T-helper 2 cell treated with Interferon-gamma antibody and Interleukin-4, amounts not matched to agents 5 μg/mL and 100 μg/mL, for 36 hours (primary cell): ENCODE measurements around the gene SLC43A1.

Source experiments
- DNase-seq: peaks from one replicate; pipeline ENCODE4 v3.0.0; 2021; ENCODE audit warnings: low spot score
- H3K27ac Mint-ChIP-seq: one replicate; pipeline ENCODE4 v1.8.0; 2021; ENCODE audit warnings: mild to moderate bottlenecking, mixed read lengths
- H3K27me3 Mint-ChIP-seq: one replicate; pipeline ENCODE4 v1.8.0; 2021; ENCODE audit warnings: low read depth, mixed read lengths
- H3K36me3 Mint-ChIP-seq: one replicate; pipeline ENCODE4 v1.8.0; 2021; ENCODE audit warnings: low read depth, mixed read lengths
- H3K4me1 Mint-ChIP-seq: one replicate; pipeline ENCODE4 v1.8.0; 2021; ENCODE audit warnings: low read depth, mixed read lengths
- H3K4me3 Mint-ChIP-seq: one replicate; pipeline ENCODE4 v1.8.0; 2022; ENCODE audit warnings: mild to moderate bottlenecking, moderate library complexity, mixed read lengths
- H3K9me3 Mint-ChIP-seq: one replicate; pipeline ENCODE4 v1.8.0; 2021; ENCODE audit warnings: mixed read lengths

The SLC43A1 gene

GRCh38 chr11:57515332-57516060 lies at the start of gene SLC43A1:
Gene SLC43A1, minus strand, starts transcription at chr11:57515702. Its CDS starts 1,591 bp downstream, at chr11:57514111.
- Mint-ChIP-seq H3K27me3 (no peaks in the 10 kb centered on the region), H3K36me3 (peaks cover 10% of the 10 kb centered on the region)
- DNase-seq = peak; percentile 46

GRCh38 chr11:57562596-57562995 lies 47.1 kb upstream of the SLC43A1 start:
- peaks cover 60% of the 10 kb centered on the region for H3K36me3 Mint-ChIP-seq
- H3K4me1 Mint-ChIP-seq = peaks cover 29% of the 10 kb centered on the region

More at GRCh38 chr11:57515332-57516060, at the start of gene SLC43A1:
- Mint-ChIP-seq H3K4me3 (peak within 1 kb of the TSS; percentile 99), H3K9me3 (no peaks in the 10 kb centered on the region), H3K4me1 (peaks cover 25% of the 10 kb centered on the region), H3K27ac (peak within 1 kb of the TSS; percentile 92)

GRCh38 chr11:57560146-57560545 lies 44.6 kb upstream of the SLC43A1 start:
- DNase-seq = no peak
- peaks cover 67% of the 10 kb centered on the region for H3K36me3 Mint-ChIP-seq
- H3K4me3 Mint-ChIP-seq = no peak overlapping the region
- H3K4me1 Mint-ChIP-seq = peaks cover 27% of the 10 kb centered on the region
- no peak overlapping the region for H3K27ac Mint-ChIP-seq
- no peaks in the 10 kb centered on the region for H3K27me3 Mint-ChIP-seq
- H3K9me3 Mint-ChIP-seq = no peaks in the 10 kb centered on the region

More at GRCh38 chr11:57562596-57562995, 47.1 kb upstream of the SLC43A1 start:
- Mint-ChIP-seq H3K27ac (peak overlapping the region; percentile 72), H3K27me3 (no peaks in the 10 kb centered on the region), H3K9me3 (no peaks in the 10 kb centered on the region), H3K4me3 (no peak overlapping the region)
- DNase-seq = no peak

- H3K9me3 Mint-ChIP-seq = no peaks in the 10 kb centered on the region
- DNase-seq = no peak
- H3K27ac Mint-ChIP-seq = no peak overlapping the region
- no peak overlapping the region for H3K4me3 Mint-ChIP-seq
- H3K27me3 Mint-ChIP-seq = no peaks in the 10 kb centered on the region
- peaks cover 9% of the 10 kb centered on the region for H3K4me1 Mint-ChIP-seq
- H3K36me3 Mint-ChIP-seq = peaks cover 72% of the 10 kb centered on the region
Measured at GRCh38 chr11:57556041-57556440, 40.5 kb upstream of the SLC43A1 start.

GRCh38 chr11:57555393-57555792 lies 39.9 kb upstream of the SLC43A1 start:
- no peak for DNase-seq
- Mint-ChIP-seq H3K27me3 (no peaks in the 10 kb centered on the region), H3K4me1 (peaks cover 8% of the 10 kb centered on the region), H3K36me3 (peaks cover 75% of the 10 kb centered on the region), H3K9me3 (no peaks in the 10 kb centered on the region), H3K27ac (peak overlapping the region; percentile 36), H3K4me3 (peak overlapping the region; percentile 8)

- Mint-ChIP-seq H3K4me3 (no peak overlapping the region), H3K27me3 (no peaks in the 10 kb centered on the region), H3K27ac (no peak overlapping the region), H3K36me3 (peaks cover 68% of the 10 kb centered on the region), H3K4me1 (peaks cover 10% of the 10 kb centered on the region), H3K9me3 (no peaks in the 10 kb centered on the region)
- DNase-seq = no peak
Measured at GRCh38 chr11:57552479-57552878, 37.0 kb upstream of the SLC43A1 start.

GRCh38 chr11:57551941-57552340 lies 36.4 kb upstream of the SLC43A1 start:
- Mint-ChIP-seq H3K4me3 (no peak overlapping the region), H3K9me3 (no peaks in the 10 kb centered on the region), H3K36me3 (peaks cover 70% of the 10 kb centered on the region), H3K4me1 (peaks cover 10% of the 10 kb centered on the region), H3K27ac (no peak overlapping the region), H3K27me3 (no peaks in the 10 kb centered on the region)
- no peak for DNase-seq

- H3K27ac Mint-ChIP-seq = no peak overlapping the region
- H3K36me3 Mint-ChIP-seq = peaks cover 57% of the 10 kb centered on the region
Measured at GRCh38 chr11:57549983-57550382, 34.5 kb upstream of the SLC43A1 start.

GRCh38 chr11:57547854-57548377 lies 32.4 kb upstream of the SLC43A1 start:
- H3K4me1 Mint-ChIP-seq = peaks cover 2% of the 10 kb centered on the region
- H3K27ac Mint-ChIP-seq = peak overlapping the region; percentile 41
- no peak for DNase-seq
- no peak overlapping the region for H3K4me3 Mint-ChIP-seq
- H3K36me3 Mint-ChIP-seq = peaks cover 38% of the 10 kb centered on the region
- no peaks in the 10 kb centered on the region for H3K9me3 Mint-ChIP-seq
- no peaks in the 10 kb centered on the region for H3K27me3 Mint-ChIP-seq

More at GRCh38 chr11:57549983-57550382, 34.5 kb upstream of the SLC43A1 start:
- no peak for DNase-seq
- Mint-ChIP-seq H3K4me1 (peaks cover 6% of the 10 kb centered on the region), H3K4me3 (no peak overlapping the region), H3K27me3 (no peaks in the 10 kb centered on the region), H3K9me3 (no peaks in the 10 kb centered on the region)

- no peak overlapping the region for H3K27ac Mint-ChIP-seq
- DNase-seq = no peak
- H3K4me1 Mint-ChIP-seq = peaks cover 2% of the 10 kb centered on the region
- H3K4me3 Mint-ChIP-seq = no peak overlapping the region
- no peaks in the 10 kb centered on the region for H3K9me3 Mint-ChIP-seq
- no peaks in the 10 kb centered on the region for H3K27me3 Mint-ChIP-seq
- peaks cover 30% of the 10 kb centered on the region for H3K36me3 Mint-ChIP-seq
Measured at GRCh38 chr11:57546869-57547475, 31.5 kb upstream of the SLC43A1 start.

- no peak for DNase-seq
- H3K27ac Mint-ChIP-seq = no peak overlapping the region
- no peak overlapping the region for H3K4me3 Mint-ChIP-seq
- peaks cover 25% of the 10 kb centered on the region for H3K36me3 Mint-ChIP-seq
- no peaks in the 10 kb centered on the region for H3K27me3 Mint-ChIP-seq
- peaks cover 2% of the 10 kb centered on the region for H3K4me1 Mint-ChIP-seq
- no peaks in the 10 kb centered on the region for H3K9me3 Mint-ChIP-seq
Measured at GRCh38 chr11:57546451-57546850, 30.9 kb upstream of the SLC43A1 start.

- H3K4me3 Mint-ChIP-seq = no peak overlapping the region
- peaks cover 25% of the 10 kb centered on the region for H3K36me3 Mint-ChIP-seq
- no peaks in the 10 kb centered on the region for H3K27me3 Mint-ChIP-seq
- H3K9me3 Mint-ChIP-seq = no peaks in the 10 kb centered on the region
- no peak for DNase-seq
- peaks cover 2% of the 10 kb centered on the region for H3K4me1 Mint-ChIP-seq
- no peak overlapping the region for H3K27ac Mint-ChIP-seq
Measured at GRCh38 chr11:57545883-57546282, 30.4 kb upstream of the SLC43A1 start.

GRCh38 chr11:57544566-57544965 lies 29.1 kb upstream of the SLC43A1 start:
- H3K4me3 Mint-ChIP-seq = no peak overlapping the region
- DNase-seq = no peak
- no peak overlapping the region for H3K27ac Mint-ChIP-seq
- H3K36me3 Mint-ChIP-seq = peaks cover 16% of the 10 kb centered on the region
- H3K4me1 Mint-ChIP-seq = peaks cover 2% of the 10 kb centered on the region
- no peaks in the 10 kb centered on the region for H3K9me3 Mint-ChIP-seq
- no peaks in the 10 kb centered on the region for H3K27me3 Mint-ChIP-seq

GRCh38 chr11:57543593-57543992 lies 28.1 kb upstream of the SLC43A1 start:
- H3K27ac Mint-ChIP-seq = no peak overlapping the region
- H3K9me3 Mint-ChIP-seq = no peaks in the 10 kb centered on the region
- peaks cover under 1% of the 10 kb centered on the region for H3K4me1 Mint-ChIP-seq
- peaks cover 17% of the 10 kb centered on the region for H3K36me3 Mint-ChIP-seq
- no peaks in the 10 kb centered on the region for H3K27me3 Mint-ChIP-seq
- no peak overlapping the region for H3K4me3 Mint-ChIP-seq
- no peak for DNase-seq
